HG02884 (cell line): Measurements from ENCODE around the gene MAMLD1.
"Not testable (repeated sequence)": the region's sequence is repeated elsewhere in the genome, so short reads cannot be mapped to it uniquely, and the experiment has no call there.

Experiments
- ATAC-seq: cut with Tn5 transposase; IDR thresholded peaks from one replicate; pipeline ENCODE4 v1.9.1; 2021; ENCODE audit warnings: mild to moderate bottlenecking, moderate library complexity; ENCODE audit not compliant: unreplicated experiment

MAMLD1 gene, protein sequence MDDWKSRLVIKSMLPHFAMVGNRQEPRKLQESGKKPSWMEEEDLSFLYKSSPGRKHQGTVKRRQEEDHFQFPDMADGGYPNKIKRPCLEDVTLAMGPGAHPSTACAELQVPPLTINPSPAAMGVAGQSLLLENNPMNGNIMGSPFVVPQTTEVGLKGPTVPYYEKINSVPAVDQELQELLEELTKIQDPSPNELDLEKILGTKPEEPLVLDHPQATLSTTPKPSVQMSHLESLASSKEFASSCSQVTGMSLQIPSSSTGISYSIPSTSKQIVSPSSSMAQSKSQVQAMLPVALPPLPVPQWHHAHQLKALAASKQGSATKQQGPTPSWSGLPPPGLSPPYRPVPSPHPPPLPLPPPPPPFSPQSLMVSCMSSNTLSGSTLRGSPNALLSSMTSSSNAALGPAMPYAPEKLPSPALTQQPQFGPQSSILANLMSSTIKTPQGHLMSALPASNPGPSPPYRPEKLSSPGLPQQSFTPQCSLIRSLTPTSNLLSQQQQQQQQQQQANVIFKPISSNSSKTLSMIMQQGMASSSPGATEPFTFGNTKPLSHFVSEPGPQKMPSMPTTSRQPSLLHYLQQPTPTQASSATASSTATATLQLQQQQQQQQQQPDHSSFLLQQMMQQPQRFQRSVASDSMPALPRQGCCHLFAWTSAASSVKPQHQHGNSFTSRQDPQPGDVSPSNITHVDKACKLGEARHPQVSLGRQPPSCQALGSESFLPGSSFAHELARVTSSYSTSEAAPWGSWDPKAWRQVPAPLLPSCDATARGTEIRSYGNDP

DNA sequence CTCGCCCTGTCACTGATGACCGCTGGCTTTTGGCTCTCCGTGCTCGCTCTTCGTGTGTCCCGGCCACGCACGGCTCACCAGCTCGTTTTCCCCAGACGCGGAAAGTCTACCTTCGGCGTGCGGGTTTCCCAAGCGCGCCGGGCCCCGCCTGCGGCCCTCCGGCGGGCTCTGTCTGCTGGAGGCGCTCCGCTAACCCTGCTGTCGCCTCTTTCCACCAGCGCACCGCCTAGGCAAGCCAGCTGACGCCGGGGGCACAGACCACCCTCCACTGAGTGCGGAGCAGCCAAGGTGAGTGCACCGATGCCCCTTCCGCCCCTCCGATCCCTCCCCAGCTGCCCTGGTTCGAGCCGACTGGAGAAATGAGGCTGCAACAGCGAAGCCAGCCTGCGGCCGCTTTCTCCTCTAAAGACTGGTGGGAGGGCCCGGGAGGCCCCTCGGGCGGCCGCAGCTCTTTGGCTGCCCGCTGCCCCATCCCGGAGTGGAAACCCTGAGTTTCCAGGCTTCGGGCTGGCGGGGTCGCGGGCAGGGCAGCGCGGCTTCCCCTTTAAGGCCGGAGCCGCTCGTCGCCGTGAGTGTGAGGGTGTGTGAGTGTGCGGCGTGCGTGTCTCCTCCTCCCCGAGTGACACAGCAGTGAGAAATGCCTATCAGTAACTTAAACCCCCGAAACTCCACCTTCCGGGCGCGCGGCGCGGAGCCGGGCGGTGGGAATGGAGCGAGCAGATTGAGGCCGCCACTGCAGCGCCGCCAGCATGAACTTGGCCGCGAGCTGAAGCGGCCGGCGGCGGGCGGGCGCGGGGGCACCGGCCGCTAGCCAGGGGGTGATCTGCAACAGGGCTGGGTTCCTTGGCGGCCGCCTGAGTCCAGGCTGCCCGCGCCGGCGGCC lies at the start of gene MAMLD1:
Gene MAMLD1, plus strand, starts transcription at position 719 of the 883 bp plus-strand sequence. CDS start 82,200 bp downstream, outside the sequence.
- no peak for ATAC-seq

DNA sequence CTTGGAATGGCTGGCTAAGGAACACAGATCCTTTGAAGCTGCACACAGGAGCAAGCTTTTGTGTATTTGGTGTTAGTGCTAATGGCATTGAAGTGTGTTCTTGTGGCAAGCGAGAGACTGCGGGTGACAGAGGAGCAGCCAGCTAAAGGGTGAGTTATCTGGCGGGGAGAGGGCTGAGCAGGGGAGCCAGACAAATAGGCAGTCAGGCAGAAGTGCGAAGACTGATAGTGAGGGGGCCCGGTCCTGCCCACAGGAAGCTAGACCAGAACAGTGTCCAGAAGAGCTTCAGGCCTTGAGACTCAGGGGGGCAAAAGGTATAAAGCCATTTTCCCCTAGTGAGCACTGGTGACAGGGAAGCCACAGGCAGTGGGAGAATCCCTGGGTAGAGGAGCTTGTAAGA lies 49.6 kb upstream of the MAMLD1 start:
- no peak for ATAC-seq

DNA sequence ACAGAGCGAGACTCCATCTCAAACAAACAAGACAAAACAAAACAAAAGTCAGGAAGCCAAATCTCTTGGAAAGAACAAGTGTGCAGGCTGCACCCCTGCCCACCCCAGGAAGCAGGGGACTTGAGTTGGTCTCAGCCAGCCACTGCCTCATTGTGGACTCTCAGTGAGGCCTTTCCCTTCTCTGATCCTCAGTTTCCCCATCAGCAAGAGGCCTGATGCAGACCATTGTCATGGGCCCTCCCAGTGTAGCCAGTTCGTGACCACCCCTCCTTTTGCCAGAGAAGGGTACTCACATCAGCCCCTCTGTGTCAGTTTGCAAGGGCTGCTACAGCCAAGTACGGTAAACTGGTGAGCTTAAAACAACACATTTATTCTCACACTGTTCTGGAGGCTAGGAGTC lies 48.9 kb upstream of the MAMLD1 start:
- no peak for ATAC-seq

DNA sequence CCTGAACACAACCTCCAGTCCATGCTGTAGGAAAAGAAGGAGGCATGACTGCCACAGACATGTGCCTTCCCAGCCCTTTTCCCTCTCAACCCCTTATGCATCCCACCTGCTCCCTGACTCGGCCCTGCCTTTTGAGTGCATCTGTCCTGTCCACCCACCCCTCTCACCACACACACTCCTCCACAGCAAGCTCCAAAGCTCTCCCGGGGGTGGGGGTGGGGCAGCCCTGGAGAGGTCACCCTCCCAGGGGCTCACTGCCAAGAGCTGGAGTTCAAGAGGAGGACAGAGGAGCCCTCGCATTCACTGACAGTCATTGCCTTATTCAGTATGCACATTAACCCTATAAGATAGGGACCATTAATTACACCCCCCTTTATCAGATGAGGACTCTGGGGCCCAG lies 46.6 kb upstream of the MAMLD1 start:
- no peak for ATAC-seq

DNA sequence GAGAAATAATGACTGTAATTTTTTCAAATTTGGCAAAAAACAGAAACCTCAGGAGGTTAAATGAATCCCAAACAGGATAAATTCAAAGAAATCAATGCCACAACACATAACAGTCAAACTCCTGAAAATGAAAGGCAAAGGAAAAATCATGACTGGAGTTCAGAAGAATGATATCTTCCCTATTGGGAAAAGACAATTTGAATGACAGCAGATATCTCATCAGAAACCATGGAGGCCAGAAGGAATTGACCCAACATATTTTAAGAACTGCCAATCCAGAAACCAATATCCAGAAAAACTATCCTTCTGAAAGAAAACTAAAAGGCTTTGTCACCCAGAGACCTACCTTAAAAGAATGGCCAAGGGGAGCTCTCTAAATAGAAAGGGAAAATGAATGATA lies 40.1 kb upstream of the MAMLD1 start:
- no peak for ATAC-seq

DNA sequence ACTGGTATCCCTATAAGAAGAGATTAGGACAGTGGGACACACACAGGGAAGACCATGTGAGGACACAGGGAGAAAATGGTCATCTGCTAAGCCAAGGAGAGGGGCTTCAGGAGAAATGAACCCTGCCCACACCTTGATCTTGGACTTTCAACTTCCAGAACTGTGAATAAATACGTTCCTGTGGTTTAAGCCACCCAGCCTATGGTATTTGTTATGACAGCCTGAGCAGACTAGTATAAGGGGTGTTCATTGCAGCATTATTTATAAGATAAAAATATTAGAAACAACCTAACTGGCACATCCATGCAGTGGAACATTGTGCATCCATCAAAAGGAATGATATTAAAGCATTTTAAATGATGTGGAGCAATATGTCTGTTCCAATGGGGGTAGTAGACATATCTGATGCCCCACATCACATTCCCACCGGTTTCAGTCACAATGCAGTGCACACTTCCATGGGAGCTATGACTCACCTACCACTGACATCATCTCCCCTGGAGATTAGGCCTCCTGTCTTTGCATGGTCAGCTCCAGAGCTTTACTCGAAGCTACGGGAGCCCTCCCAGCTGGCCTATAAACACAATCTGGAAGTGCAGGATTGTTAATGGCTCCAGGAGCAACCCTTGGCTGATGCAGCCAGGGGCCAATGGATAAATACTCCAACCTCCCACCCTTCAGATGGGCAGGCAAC lies 38.9 kb upstream of the MAMLD1 start:
- ATAC-seq, result no peak

DNA sequence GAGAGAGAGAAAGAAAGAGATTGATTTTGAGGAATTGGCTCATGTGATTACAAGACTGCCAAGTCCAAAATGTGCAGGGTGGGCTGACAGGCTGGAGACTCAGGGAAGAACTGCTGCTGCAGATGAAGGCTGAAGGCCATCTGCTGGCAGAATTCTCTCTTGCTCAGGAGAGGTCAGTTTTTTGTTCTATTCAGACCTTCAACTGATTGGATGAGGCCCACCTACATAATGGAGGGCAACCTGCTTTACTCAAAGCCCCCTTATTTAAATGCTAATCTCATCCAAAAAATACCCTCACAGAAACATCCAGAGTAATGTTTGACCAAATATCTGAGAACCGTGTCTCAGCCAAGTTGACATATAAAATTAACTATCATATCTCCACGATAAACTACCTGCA lies 38.2 kb upstream of the MAMLD1 start:
- ATAC-seq, result no peak

DNA sequence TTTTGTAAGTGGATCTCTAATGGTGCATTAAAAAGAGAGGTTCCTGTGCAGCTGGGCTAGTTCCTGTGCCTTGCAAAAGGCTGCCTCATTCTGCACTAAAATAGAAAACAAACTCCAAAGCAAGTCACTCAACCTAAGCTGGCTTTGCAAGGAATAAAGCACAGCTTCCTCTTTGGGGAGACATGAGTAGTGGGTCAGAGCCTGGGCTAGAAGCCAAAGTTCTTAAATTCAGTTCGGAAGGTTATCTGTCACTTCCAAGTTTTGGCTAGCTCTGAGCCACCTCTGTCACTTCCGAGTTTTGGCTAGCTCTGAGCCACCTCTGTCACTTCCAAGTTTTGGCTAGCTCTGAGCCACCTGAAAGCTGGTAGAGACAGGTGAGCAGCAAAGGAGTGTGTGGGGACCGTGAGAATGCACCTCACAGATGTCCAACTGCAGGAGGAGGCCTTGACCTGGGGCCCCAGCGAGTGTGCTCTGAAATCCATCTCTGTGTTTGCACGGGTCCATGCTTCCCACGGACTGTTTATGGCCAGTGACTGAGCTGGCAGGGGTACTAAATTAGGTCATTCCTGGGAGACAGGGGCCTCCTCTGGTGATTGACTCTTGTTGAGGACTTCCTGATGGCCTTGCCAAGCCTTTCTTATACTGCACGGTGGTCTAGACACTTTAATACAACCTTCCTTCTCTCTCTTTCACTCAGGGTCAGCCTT lies 36.4 kb upstream of the MAMLD1 start:
- ATAC-seq, result no peak

DNA sequence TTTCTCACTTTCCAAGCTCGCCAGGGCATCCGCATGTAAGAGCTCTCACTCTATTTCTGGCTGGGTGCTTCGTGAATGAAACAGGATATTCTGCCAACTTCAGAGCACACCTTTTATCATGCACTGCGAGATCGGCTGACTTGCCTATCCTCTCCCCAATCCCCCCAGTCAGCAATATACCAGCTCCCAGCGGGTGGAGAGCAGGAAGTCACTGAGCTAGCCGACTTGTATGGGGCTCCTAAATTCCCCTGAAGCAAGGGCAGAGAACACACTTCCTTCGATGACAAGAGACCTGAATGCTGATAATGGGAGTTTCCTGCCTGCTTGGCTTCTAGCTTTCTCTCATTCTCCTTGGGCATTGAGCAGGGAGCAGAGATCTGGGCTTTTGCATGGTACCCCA lies 33.8 kb upstream of the MAMLD1 start:
- ATAC-seq, result no peak

DNA sequence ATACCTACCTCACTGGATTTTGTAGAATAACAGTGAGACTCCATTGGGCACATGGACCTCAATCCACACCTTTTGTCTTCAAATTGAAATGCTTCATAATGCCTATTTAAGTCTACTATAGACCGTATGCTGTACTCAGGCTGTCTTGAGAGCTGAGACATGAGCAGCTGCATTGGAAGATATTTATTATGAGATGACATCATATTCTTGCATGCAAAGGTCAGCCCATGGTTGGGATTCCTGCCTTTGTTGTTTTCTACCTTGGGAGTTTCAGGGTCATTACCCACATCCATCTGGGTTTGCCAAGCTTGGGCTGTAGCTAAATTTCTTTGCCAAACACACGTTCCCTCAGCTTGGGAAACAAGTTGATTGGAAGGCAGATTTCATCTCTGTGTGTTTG lies 33.2 kb upstream of the MAMLD1 start:
- no peak for ATAC-seq

DNA sequence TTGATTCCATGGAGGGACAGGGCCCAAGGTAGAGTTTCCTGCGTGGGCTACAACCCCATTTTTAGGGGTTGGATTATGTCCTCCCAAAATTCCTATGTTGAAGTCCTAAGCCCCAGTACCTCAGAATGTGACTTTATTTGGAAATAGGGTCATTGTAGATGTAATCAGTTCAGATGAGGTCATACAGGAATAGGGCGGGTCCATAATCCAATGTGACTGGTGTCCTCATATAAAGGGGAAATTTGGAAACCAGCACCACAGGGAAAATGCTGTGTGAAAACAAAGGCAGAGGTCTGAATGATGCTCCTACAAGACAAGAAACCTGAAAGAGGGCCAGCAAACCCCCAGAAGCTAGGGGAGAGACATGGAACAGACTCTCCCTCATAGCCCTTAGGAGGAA lies 31.1 kb upstream of the MAMLD1 start:
- no peak for ATAC-seq

DNA sequence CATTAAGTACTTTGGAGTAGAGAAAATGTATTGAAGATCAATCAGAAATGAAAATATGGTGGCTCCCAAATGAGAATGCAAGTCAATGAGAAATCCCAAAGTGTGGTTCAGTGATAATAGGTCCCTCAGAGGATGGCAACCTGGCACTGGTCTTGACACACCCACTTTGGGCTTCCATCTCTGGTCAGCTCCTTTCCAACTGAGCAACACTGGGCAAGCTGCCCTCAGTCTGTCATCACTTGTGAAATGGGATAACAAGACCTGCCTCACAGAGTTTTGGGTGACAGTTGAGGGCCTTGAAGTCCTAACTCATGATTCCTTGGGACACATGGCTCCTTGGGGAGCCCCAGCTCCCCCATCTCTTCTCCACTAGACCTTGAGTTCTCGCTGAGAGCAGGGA lies 29.0 kb upstream of the MAMLD1 start:
- no peak for ATAC-seq

DNA sequence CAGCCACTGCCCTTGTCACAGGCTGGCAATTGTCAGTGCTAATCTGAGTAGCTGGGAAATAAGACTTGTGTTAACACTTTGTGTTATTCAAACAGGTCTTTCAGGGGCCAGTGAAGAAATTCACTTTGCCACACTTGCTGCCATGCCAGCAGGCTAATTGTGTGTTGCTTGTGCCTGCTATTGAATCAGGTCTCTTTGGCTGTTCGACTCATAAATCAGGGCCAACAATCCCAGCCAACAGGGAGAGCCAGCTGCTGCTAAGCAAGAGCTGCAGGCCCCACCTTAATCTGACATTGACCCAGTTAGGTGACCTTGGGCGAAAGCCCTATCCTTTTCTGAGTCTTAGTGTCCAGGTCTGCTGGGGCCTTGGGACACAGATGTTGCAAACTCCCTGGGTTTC lies 28.1 kb upstream of the MAMLD1 start:
- no peak for ATAC-seq

DNA sequence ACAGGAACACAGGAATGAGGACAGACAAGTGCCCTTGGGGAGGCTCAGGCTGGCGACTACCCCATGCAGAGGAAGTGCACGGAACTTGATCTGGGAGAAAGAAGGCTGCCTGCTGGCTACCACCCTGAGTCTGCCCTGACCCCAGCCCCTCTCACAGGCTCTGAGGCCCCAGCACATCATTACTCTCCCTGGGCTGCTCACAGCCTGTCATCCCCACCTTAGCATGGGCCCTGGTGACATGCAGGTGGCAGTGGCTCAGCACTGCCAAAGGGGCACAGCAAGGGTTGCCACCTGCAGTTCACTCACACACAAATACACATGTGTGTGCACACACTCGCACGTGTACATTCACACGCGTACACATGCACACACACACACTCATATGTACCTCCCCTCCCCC lies 26.1 kb upstream of the MAMLD1 start:
- no peak for ATAC-seq

DNA sequence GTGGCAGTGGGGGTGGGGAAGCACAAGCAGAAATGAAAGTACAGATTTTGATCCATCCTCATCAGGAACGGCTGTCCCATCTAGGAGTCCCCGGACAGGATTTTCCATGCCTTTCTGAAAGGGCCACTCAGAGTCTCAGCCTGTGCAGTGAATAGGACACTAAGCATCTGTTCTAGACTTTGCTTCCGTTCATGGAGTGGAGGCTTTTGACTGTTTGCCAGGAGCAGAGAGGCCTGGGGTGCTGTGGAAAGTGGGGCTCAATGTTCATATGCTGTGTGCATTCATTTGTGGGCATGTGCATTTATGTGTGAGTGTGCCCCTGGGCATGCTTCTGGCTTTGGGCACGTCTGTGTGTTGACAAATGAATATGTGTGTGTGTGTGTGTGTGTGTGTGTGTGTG lies 25.6 kb upstream of the MAMLD1 start:
- ATAC-seq, result no peak

DNA sequence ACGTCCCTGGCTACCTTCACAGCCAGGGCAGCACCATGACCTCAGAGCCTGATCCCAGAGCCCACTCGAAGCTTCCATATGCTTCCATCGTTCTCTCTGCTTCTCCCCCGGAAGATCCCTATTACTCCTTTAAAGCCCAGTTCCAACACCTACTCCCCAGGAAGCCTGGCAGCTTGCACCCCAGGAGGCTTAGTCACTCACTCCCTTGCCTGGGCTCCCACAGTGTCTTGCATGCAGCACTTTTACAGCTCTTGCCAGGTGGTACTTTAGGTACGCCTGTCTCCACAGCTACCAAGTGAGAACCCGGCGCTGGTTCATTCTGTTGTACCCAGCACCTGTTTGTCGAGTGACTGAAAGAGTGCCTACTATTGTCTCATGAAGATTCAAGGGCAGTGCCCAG lies 24.5 kb upstream of the MAMLD1 start:
- no peak for ATAC-seq

DNA sequence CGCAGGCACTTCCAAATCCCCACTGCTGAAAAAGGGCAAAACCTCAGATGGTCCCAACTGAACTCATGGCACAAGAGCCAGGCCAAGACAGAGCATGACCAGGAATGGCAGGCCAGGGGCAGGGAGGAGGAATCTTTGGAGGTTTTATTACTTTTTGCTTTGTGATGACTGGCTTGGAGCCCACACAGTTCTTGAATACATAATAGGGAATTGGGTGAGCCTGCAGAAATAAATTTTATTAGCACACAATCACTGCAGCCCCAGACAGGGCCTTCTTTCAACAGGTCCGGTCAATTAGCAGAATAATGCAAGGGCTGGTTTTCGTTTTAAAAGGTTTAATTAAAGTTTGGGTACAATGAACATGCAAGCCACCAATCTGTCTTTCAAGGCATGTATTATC lies 23.4 kb upstream of the MAMLD1 start:
- ATAC-seq, result no peak

DNA sequence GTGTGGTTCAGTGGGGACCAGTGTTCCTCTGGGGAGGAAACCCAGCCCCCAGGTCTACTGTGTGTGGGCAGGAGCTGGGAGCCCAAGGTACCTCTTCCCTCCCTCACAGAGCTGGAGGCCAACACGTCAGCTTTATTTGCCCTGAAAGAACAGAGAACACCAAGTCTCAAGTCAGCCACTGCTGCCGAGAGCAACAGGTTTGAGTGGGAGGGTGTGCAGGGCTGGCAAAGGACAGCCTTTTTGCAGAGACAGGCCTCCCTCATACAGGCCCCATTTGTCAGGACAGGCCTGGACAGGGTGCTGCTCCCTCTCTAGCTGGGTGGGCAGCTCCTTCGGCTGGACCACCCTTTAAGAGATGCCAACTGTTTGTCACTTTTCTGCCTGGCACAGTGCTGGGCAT lies 22.8 kb upstream of the MAMLD1 start:
- ATAC-seq, result not testable (repeated sequence)

DNA sequence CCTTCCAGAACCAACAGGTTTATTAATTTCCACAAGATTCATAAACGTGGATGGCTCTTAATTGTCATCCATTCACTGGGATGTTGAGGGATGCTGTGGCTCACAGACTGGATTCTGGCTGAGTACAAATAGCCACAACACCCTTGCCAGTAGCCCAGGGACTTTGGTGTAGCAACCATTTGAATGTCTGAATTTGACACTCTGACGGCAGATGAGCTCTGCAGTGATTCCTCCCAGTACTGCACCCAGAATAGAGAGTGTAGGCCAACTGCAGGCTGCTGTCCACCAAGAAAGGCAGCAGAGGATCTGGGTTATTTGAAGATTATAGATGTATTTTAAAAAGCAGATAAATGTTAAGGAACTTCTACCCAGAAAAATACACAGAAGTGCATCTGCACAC lies 15.6 kb upstream of the MAMLD1 start:
- no peak for ATAC-seq

DNA sequence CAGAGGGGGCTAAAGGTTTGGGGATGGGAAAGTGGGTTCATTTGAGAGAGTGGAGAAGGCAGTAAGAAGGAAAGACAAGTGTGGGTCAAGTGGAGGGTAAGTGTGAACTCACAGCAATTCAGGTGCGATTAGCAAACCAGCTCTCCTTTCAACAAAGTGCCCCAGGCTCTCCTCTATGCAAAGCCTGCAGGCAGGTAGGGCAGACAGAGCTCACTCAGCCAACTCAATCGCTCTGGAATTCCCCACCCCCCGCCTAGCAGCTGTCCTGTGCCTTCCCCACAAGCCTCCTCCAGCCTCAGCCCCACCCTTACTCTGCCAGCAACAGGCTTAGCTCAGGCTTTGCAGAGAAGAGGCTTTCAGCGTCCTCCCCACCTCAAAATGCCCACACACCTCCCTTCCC lies 14.8 kb upstream of the MAMLD1 start:
- no peak for ATAC-seq
